GM12864 (cell line): Measurements from ENCODE around the gene RP9.

Experiments
- DNase-seq: peaks from one replicate; pipeline ENCODE4 v3.0.0-alpha.2; 2011; ENCODE audit warnings: low read depth
- H3K4me3 ChIP-seq: 2 replicates; pipeline ENCODE4 v1.5.1; 2011; ENCODE audit warnings: mild to moderate bottlenecking, low read depth, low read length, control low read depth
- CTCF ChIP-seq: IDR thresholded peaks from 2 replicates; pipeline ENCODE4 v1.5.1; 2011; ENCODE audit warnings: low read depth, mild to moderate bottlenecking, moderate library complexity, low read length, control low read depth, inconsistent platforms; ENCODE audit errors: missing control alignments

The RP9 gene

GRCh38 chr7:33091641-33092191, 17.5 kb downstream of the RP9 start:
- no peak for DNase-seq
- no peak for TF ChIP-seq CTCF
- H3K4me3 ChIP-seq = no peak overlapping the region

GRCh38 chr7:33091111-33091531, 18.1 kb downstream of the RP9 start:
- DNase-seq = no peak
- H3K4me3 ChIP-seq = no peak overlapping the region
- TF ChIP-seq CTCF = no peak

- no peak for TF ChIP-seq CTCF
- no peak overlapping the region for H3K4me3 ChIP-seq
- DNase-seq = no peak
These were observed 20.1 kb downstream of the RP9 start for GRCh38 chr7:33089142-33089541.

- TF ChIP-seq CTCF = no peak
- DNase-seq = no peak
- no peak overlapping the region for H3K4me3 ChIP-seq
These were observed 21.3 kb downstream of the RP9 start for GRCh38 chr7:33087858-33088257.

GRCh38 chr7:33087356-33087755, 21.8 kb downstream of the RP9 start:
- TF ChIP-seq CTCF = no peak
- H3K4me3 ChIP-seq = no peak overlapping the region
- no peak for DNase-seq

GRCh38 chr7:33079763-33080690, 29.2 kb downstream of the RP9 start:
- no peak for DNase-seq
- TF ChIP-seq CTCF = no peak
- no peak overlapping the region for H3K4me3 ChIP-seq
